Measurements from ENCODE around the gene KCNQ1. TPM values are rescaled to one million over a fixed set of nuclear protein-coding genes. Genes with fewer than 3 reads are reported as not detected.

The KCNQ1 gene
- total RNA-seq, 2 donors from 2014 or later: 51.4 to 55.8 TPM

- H3K36me3 ChIP-seq: no peaks in the 10 kb centered on the region
- no peaks in the 10 kb centered on the region for H3K9me3 ChIP-seq
- TF ChIP-seq CTCF (IDR thresholded peaks at IDR 0.05): no peak
- H3K27me3 ChIP-seq: no peaks in the 10 kb centered on the region
- no peak for DNase-seq
- H3K27ac ChIP-seq: no peak overlapping the region
- intact Hi-C loops (cut with DNase I): no loop called here
- peak overlapping the region; percentile 57 for H3K4me3 ChIP-seq
- H3K9ac ChIP-seq (ENCODE audit: low read depth in 2 of 2, low read length in 2 of 2): peak overlapping the region in 1 of 2 donors; percentile 56
- no peaks in the 10 kb centered on the region for H3K4me1 ChIP-seq
These were observed 346.9 kb downstream of the KCNQ1 start for GRCh38 chr11:2791521-2792380.

DNA sequence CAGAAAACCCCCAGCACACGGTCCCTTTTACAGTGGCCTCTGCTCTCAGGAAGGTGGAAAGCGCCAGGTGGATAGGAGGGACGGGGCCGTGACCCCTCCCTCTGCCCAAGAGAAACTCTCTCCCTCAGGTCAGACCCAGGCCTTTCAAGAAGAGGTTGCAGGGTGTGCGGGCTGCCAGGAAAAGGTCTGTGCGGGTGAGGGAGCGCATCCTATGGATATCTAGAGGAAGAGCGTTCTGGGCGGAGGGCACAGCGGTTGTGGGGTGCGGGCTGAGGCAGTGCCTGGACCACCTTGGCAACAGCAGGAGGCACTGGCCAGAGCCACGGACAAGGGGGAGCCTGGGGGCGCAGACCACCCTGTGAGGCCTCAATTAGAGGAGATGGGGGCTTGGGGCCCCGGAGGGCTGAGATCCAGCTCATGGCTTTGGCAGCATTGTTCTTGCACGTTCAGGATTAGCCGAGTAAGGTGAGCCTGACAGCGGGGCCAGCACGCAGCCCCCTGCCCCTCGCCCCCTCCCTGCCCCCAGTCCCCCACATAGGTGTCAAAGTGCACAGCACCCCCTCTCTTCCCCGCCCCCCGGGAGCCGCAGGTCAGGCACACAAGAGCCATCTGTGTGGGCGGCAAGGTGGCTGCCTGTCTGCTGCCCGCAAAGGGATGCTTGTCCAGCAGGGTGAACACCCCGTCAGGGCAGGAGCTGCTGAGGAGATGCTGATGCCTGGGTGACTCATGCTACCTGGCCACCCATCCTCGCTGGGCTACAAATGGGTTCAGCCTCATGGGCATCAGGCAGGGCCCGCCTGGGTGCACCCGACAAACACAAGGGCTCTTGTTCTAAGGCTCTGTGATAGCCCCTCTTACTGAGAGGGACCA lies 347.8 kb downstream of the KCNQ1 start:
- no peak for DNase-seq
- Histone ChIP-seq H3K4me1 (no peaks in the 10 kb centered on the region), H3K27me3 (no peaks in the 10 kb centered on the region), H3K36me3 (no peaks in the 10 kb centered on the region), H3K4me3 (no peak overlapping the region), H3K27ac (no peak overlapping the region), H3K9me3 (no peaks in the 10 kb centered on the region), H3K9ac (ENCODE audit: low read depth in 2 of 2, low read length in 2 of 2) (no peak overlapping the region)
- no peak for TF ChIP-seq CTCF (IDR thresholded peaks at IDR 0.05)
- intact Hi-C loops (cut with DNase I): no loop called here

- no peak for DNase-seq
- no peak for TF ChIP-seq CTCF (IDR thresholded peaks at IDR 0.05)
- H3K9ac ChIP-seq (ENCODE audit: low read depth in 2 of 2, low read length in 2 of 2): no peak overlapping the region
- H3K36me3 ChIP-seq: no peaks in the 10 kb centered on the region
- no peak overlapping the region for H3K4me3 ChIP-seq
- intact Hi-C loops (cut with DNase I): no loop called here
- no peak overlapping the region for H3K27ac ChIP-seq
- no peaks in the 10 kb centered on the region for H3K4me1 ChIP-seq
- H3K27me3 ChIP-seq: no peaks in the 10 kb centered on the region
- H3K9me3 ChIP-seq: no peaks in the 10 kb centered on the region
These were observed 348.9 kb downstream of the KCNQ1 start for GRCh38 chr11:2793701-2794045.

DNA sequence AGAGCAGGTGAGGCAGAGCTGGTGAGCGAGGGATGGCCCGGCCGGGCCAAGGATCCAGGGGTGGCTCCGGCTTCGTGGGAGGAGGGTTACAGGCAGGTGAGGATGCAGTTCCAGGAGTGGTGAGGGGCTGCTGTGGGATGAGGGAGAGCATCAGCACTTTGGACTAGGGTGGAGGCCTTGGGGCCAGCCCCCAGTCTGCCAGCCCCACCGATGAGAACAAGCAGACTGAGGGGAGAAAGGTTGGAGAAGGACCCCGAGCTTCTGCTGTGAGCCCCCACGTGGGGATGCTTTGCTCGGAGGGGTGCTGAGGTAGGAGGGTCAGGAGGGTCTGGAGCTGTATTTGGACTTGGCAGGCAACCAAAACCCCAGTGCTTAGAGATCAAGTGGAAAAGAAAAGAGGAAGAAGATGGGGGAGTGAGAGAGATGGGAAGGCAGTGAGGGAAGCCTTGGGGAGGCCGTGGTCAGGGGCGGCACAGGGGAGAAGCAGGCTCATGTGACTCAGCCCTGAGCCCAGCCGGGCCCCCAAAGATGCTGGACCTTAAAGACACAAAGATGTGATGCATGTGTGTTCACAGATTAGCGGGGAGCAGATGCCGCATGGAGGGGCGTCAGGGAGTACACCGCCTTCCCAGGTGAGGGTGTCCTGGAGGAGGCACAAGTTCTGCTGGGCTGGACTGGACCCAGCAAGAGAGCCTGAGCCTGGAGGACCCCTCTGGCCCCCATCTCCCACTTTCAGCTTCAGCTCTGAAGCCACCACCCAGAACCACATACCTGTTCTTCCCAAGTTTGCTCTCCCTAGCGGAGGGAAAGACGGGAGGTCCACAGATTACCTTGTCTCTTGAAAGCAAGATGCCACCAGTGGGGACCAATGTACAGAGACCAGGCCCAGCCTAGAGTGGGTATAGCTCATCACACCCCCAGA lies 349.5 kb downstream of the KCNQ1 start:
- Histone ChIP-seq H3K36me3 (no peaks in the 10 kb centered on the region), H3K4me1 (no peaks in the 10 kb centered on the region), H3K4me3 (no peak overlapping the region), H3K9ac (ENCODE audit: low read depth in 2 of 2, low read length in 2 of 2) (no peak overlapping the region), H3K9me3 (no peaks in the 10 kb centered on the region), H3K27ac (no peak overlapping the region), H3K27me3 (no peaks in the 10 kb centered on the region)
- no peak for DNase-seq
- intact Hi-C loops (cut with DNase I): no loop called here
- TF ChIP-seq CTCF (IDR thresholded peaks at IDR 0.05): no peak

GRCh38 chr11:2794968-2795322 lies 350.1 kb downstream of the KCNQ1 start:
- H3K4me3 ChIP-seq: no peak overlapping the region
- no peaks in the 10 kb centered on the region for H3K27me3 ChIP-seq
- H3K9me3 ChIP-seq: no peaks in the 10 kb centered on the region
- intact Hi-C loops (cut with DNase I): no loop called here
- no peak for DNase-seq
- no peak overlapping the region for H3K27ac ChIP-seq
- no peak for TF ChIP-seq CTCF (IDR thresholded peaks at IDR 0.05)
- no peaks in the 10 kb centered on the region for H3K4me1 ChIP-seq
- H3K9ac ChIP-seq (ENCODE audit: low read depth in 2 of 2, low read length in 2 of 2): no peak overlapping the region
- H3K36me3 ChIP-seq: no peaks in the 10 kb centered on the region
